ENCODE data around the gene PIP5K1B.

PIP5K1B gene

GRCh38 chr9:68931821-68932220, 226.8 kb downstream of the PIP5K1B start:
- no peak for DNase-seq (ENCODE audit: extremely low read depth, low read depth)
- no peak for TF ChIP-seq CTCF (IDR thresholded peaks at IDR 0.05; ENCODE audit: low read depth, low read length, missing control alignments)
- H3K4me3 ChIP-seq (replicated peaks; ENCODE audit: low read depth, low read length) = no peak overlapping the region

GRCh38 chr9:68932458-68932857, 227.4 kb downstream of the PIP5K1B start:
- no peak for DNase-seq (ENCODE audit: extremely low read depth, low read depth)
- no peak overlapping the region for H3K4me3 ChIP-seq (replicated peaks; ENCODE audit: low read depth, low read length)
- TF ChIP-seq CTCF (IDR thresholded peaks at IDR 0.05; ENCODE audit: low read depth, low read length, missing control alignments) = no peak

GRCh38 chr9:68933434-68934328, 228.6 kb downstream of the PIP5K1B start:
- TF ChIP-seq CTCF (IDR thresholded peaks at IDR 0.05; ENCODE audit: low read depth, low read length, missing control alignments) = no peak
- H3K4me3 ChIP-seq (replicated peaks; ENCODE audit: low read depth, low read length) = no peak overlapping the region
- DNase-seq (ENCODE audit: extremely low read depth, low read depth) = no peak

- no peak overlapping the region for H3K4me3 ChIP-seq (replicated peaks; ENCODE audit: low read depth, low read length)
- no peak for TF ChIP-seq CTCF (IDR thresholded peaks at IDR 0.05; ENCODE audit: low read depth, low read length, missing control alignments)
- no peak for DNase-seq (ENCODE audit: extremely low read depth, low read depth)
Observed at GRCh38 chr9:68934329-68934644, 229.2 kb downstream of the PIP5K1B start.

GRCh38 chr9:68940573-68940972, 235.5 kb downstream of the PIP5K1B start:
- TF ChIP-seq CTCF (IDR thresholded peaks at IDR 0.05; ENCODE audit: low read depth, low read length, missing control alignments) = no peak
- H3K4me3 ChIP-seq (replicated peaks; ENCODE audit: low read depth, low read length) = no peak overlapping the region
- DNase-seq (ENCODE audit: extremely low read depth, low read depth) = no peak

- no peak overlapping the region for H3K4me3 ChIP-seq (replicated peaks; ENCODE audit: low read depth, low read length)
- no peak for TF ChIP-seq CTCF (IDR thresholded peaks at IDR 0.05; ENCODE audit: low read depth, low read length, missing control alignments)
- no peak for DNase-seq (ENCODE audit: extremely low read depth, low read depth)
Observed at GRCh38 chr9:68941780-68942459, 236.9 kb downstream of the PIP5K1B start.

Measured in HFF-Myc (cell line).